ENCODE data around the gene ADAT3. TPM values are rescaled to one million over a fixed set of nuclear protein-coding genes. Genes with fewer than 3 reads are reported as not detected.

The ADAT3 gene
- total and polyA plus RNA-seq, 4 donors = 1.3 to 3.3 (median 2.1) TPM

GRCh38 chr19:1931445-1931844, 26.2 kb downstream of the ADAT3 start:
- H3K4me1 ChIP-seq (ENCODE audit: control insufficient read depth in 4 of 4, insufficient read depth in 4 of 4, low read length in 3 of 4) = peaks cover 3 to 11% (median 10%) of the 10 kb centered on the region in 4 donors

More at GRCh38 chr19:1931445-1931844, 26.2 kb downstream of the ADAT3 start:
- Histone ChIP-seq H3K36me3 (ENCODE audit: control insufficient read depth in 4 of 4, insufficient read depth in 3 of 4, low read depth in 1 of 4, low read length in 3 of 4) (no peaks in the 10 kb centered on the region), H3K9me3 (ENCODE audit: control insufficient read depth in 4 of 4, low read length in 3 of 4) (no peaks in the 10 kb centered on the region), H3K27ac (ENCODE audit: low read depth in 1 of 2, low read length in 2 of 2) (no peak overlapping the region), H3K4me3 (ENCODE audit: low read depth in 1 of 3, low read length in 3 of 3) (no peak overlapping the region), H3K27me3 (ENCODE audit: control insufficient read depth in 4 of 4, insufficient read depth in 4 of 4, low read length in 3 of 4) (no peaks in the 10 kb centered on the region), H3K9ac (ENCODE audit: low read depth in 1 of 2, low read length in 2 of 2) (no peak overlapping the region)
- 92% methylated on average over 1 of the region's 1 CpG for WGBS
- TF ChIP-seq YY1 (IDR thresholded peaks at IDR 0.05) (no peak), SP1 (IDR thresholded peaks at IDR 0.05) (no peak), CTCF (IDR thresholded peaks at IDR 0.05; ENCODE audit: low read depth, low read length, missing input control) (no peak), EGR1 (IDR thresholded peaks at IDR 0.05; ENCODE audit: low read depth in 2 of 2) (no peak), HNF4A (conservative IDR thresholded peaks at IDR 0.05) (no peak), JUND (IDR thresholded peaks at IDR 0.05) (no peak), ZBTB33 (IDR thresholded peaks at IDR 0.05) (no peak), NR2F2 (IDR thresholded peaks at IDR 0.05) (no peak), REST (IDR thresholded peaks at IDR 0.05) (no peak)
- no peak for DNase-seq (ENCODE audit: low spot score)
